ENCODE results near the gene PRKCE.
A peak's percentile ranks its signal among the peaks of the same experiment; 100 is the strongest.
"Not testable (repeated sequence)": the region's sequence is repeated elsewhere in the genome, so short reads cannot be mapped to it uniquely, and the experiment has no call there.

PRKCE gene

DNA sequence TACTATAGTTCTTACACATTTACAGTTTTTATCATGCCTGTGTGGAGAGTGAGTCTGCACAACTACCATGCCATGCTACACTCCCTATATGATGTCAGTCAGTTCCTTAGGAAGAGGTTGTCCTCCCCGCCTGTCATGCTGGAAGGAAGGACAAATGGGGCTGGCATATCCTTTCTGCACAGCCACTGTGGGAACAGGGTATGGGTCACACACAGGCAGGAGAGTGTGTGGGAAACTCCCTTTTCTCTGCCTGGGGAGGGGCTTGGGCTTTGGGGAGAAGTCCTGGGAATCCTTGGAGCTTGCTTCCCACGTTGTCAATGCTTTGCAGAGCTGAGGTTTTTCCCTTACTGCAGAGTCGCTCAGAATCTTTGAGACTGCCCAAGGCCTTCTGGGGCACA, 232.1 kb downstream of the PRKCE start:
- Mint-ChIP-seq H3K36me3 (peaks cover 3% of the 10 kb centered on the region), H3K4me1 (ENCODE audit: low read depth) (peaks cover 2% of the 10 kb centered on the region), H3K27me3 (no peaks in the 10 kb centered on the region), H3K4me3 (no peak overlapping the region), H3K27ac (no peak overlapping the region), H3K9me3 (ENCODE audit: low read depth) (no peaks in the 10 kb centered on the region)

DNA sequence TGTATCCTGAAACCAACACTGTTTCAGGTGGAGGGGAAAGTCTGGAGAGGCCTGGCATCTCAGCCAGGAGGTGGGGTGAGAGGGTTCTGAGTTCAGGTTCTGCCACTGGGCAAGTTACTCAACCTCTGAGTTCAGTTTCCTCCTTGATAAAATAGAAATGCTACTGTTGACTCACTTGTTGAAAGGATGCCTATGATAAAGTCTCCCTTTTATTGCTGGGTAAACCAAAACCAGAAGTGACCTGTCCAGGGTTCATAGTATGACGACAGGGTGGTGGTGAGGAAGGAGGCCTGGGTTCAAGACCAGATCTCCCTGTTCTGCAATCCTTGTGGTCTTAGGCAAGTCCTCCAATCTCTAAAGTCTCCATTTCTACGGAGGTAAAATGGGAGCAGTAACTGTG, 232.7 kb downstream of the PRKCE start:
- Mint-ChIP-seq H3K36me3 (peaks cover 2% of the 10 kb centered on the region), H3K4me1 (ENCODE audit: low read depth) (peaks cover 7% of the 10 kb centered on the region), H3K27me3 (no peaks in the 10 kb centered on the region), H3K27ac (no peak overlapping the region), H3K4me3 (no peak overlapping the region), H3K9me3 (ENCODE audit: low read depth) (no peaks in the 10 kb centered on the region)

DNA sequence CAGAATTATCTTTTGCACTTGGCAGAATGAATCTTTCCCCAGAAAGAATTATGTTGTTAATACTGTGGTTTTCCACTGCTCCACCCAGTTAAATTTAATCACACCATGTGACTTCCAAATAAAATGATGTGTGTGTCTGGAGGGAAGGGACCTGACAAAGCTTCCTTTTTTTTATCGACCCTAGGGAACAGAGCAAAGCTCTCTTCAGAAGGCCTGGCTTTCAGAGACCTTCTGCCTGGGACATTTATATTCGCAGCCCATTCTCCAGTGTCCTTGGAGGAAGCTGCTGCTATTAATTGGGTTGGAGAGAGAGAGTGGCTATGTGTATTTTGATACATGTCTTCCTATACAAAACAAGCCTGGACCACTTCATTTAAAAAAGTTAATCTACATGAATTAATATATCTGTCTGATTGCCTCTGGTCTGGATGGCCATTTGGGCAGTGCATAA, 233.7 kb downstream of the PRKCE start:
- Mint-ChIP-seq H3K27ac (no peak overlapping the region), H3K9me3 (ENCODE audit: low read depth) (no peaks in the 10 kb centered on the region), H3K4me3 (no peak overlapping the region), H3K4me1 (ENCODE audit: low read depth) (peaks cover 16% of the 10 kb centered on the region), H3K36me3 (no peaks in the 10 kb centered on the region), H3K27me3 (no peaks in the 10 kb centered on the region)

DNA sequence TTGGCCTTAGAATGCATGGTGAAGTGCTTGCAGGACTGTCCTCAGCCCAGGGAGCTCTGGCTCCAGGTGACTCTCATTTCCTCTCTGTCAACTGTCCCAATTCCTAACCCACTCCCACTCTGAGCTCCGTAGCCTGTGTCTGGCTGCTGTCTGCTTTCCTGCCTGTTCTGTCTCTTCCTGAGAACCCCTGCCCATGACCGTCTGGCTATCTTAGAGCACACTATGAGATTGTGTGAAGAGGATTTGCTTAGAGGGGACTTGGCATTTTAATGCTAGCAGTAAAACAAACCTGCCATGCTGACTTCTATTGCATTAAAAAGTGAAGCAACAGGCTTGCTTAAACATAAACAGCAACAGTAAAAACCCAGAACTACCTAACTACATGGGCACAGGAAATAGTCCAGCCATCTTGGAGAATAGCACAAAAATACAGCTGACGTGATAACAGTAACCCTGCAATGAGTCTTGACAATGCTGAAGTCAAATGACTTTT, 234.7 kb downstream of the PRKCE start:
- Mint-ChIP-seq H3K27me3 (no peaks in the 10 kb centered on the region), H3K4me3 (no peak overlapping the region), H3K36me3 (no peaks in the 10 kb centered on the region), H3K4me1 (ENCODE audit: low read depth) (peaks cover 26% of the 10 kb centered on the region), H3K9me3 (ENCODE audit: low read depth) (no peaks in the 10 kb centered on the region), H3K27ac (no peak overlapping the region)

DNA sequence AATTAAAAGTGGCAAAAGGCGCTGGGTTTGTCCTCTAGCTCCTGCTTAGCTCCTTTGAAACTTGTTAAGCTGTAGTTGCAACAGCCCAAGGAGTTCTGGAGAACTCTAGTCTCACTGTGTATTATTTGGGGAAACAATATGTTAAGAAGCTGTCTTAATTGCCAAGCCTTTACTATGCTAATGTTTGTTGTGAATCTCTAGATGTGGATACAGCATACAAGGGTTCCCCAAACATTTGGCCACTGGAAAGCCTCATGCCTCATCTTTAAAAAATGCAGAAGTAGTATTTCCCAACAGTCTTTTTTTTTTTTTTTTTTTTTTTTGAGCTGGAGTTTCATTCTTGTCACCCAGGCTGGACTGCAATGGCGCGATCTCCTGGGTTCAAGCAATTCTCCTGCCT, 236.7 kb downstream of the PRKCE start:
- Mint-ChIP-seq H3K4me3 (no peak overlapping the region), H3K4me1 (ENCODE audit: low read depth) (peaks cover 44% of the 10 kb centered on the region), H3K36me3 (no peaks in the 10 kb centered on the region), H3K27me3 (no peaks in the 10 kb centered on the region), H3K27ac (no peak overlapping the region), H3K9me3 (ENCODE audit: low read depth) (no peaks in the 10 kb centered on the region)

DNA sequence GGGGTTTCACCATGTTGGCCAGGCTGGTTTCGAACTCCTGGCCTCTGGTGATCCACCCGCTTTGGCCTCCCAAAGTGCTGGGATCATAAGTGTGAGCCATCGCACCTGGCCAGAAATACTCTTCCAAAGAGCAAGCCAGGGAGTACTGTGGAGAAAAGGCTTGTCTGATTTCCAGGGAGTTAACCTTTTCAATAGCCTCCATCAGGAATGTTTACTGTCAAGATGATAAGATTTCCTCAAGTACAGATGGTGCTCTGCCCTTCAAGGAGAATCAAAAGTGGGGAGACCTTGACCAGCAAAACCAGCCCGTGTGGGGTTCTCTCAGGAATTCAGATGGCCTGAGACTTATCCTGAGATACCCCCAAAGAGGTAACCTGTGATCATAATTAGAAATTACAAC, 237.2 kb downstream of the PRKCE start:
- no peak overlapping the region for H3K27ac Mint-ChIP-seq
- peaks cover 44% of the 10 kb centered on the region for H3K4me1 Mint-ChIP-seq (ENCODE audit: low read depth)
- H3K27me3 Mint-ChIP-seq = no peaks in the 10 kb centered on the region

DNA sequence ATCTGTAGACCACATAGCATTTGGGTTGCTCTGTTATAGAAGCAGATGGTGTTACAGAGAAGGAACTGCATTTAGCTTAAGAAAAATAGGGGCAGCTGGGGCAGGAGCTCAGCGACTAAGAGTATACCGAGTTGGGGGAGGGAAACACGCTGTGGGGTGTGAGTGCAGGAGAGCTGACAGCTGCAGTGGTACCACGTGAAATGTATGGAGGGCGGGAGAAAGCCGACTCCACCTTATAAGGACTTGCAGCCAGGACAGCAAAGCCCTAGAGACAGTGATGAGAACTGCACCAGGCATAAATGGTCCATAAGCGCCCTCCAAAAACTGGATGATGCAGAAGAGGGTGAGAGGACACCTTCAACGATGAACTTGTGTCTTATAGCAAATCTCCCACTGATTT, 237.6 kb downstream of the PRKCE start:
- Mint-ChIP-seq H3K4me1 (ENCODE audit: low read depth) (peaks cover 44% of the 10 kb centered on the region), H3K9me3 (ENCODE audit: low read depth) (no peaks in the 10 kb centered on the region), H3K36me3 (no peaks in the 10 kb centered on the region), H3K27me3 (no peaks in the 10 kb centered on the region), H3K4me3 (no peak overlapping the region), H3K27ac (no peak overlapping the region)

More for the DNA sequence above, 237.2 kb downstream of the PRKCE start:
- H3K4me3 Mint-ChIP-seq = no peak overlapping the region
- H3K36me3 Mint-ChIP-seq = no peaks in the 10 kb centered on the region
- no peaks in the 10 kb centered on the region for H3K9me3 Mint-ChIP-seq (ENCODE audit: low read depth)

DNA sequence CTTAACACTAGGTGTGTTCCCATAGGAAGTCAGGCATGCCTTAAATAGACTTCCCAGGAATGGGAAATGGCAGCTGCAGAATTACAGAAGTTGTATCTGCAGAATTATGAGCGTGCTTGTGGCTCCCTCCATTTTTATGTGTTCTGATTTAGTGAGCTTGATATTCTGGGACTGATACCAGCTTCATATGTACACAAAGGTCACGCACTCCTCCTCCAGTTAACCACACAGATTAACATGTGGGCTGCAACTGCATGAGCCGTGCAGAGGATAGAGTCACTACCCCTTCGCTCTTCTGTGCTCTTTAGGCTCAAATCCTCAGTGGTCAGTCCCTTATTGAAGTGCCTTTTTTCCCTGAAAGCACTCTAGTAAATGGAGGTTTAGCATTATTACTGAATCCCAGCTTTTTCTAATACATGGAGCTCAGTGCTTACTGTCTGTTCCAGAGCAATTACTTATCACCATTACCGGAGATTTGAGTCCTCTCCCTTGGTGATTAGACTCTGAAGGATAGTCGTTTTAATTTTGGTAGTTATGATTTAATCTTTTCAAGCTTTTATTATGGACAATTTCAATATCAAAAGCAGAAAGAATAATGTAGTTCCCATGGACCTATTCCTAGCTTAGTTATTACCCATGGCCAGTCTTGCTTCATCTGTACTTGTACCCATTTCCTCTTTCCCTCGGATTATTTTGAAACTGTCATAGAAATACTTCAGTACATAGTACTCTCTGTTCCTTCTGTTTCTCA, 238.3 kb downstream of the PRKCE start:
- Mint-ChIP-seq H3K27me3 (no peaks in the 10 kb centered on the region), H3K4me3 (peak overlapping the region; percentile 9)

DNA sequence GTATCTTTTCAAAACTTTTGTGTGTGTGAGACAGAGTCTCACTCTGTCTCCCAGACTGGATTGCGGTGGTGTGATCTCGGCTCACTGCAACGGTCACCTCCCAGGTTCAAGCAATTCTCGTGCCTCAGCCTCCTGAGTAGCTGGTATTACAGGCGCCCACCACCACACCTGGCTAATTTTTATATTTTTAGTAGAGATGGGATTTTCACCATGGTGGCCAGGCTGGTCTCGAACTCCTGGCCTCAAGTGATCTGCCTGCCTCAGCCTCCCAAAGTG, 238.8 kb downstream of the PRKCE start:
- not testable (repeated sequence) for H3K9me3 Mint-ChIP-seq (ENCODE audit: low read depth); H3K36me3 Mint-ChIP-seq; H3K27ac Mint-ChIP-seq; H3K27me3 Mint-ChIP-seq; H3K4me3 Mint-ChIP-seq
- peaks cover 44% of the 10 kb centered on the region for H3K4me1 Mint-ChIP-seq (ENCODE audit: low read depth)

More for the DNA sequence above, 238.3 kb downstream of the PRKCE start:
- peaks cover 44% of the 10 kb centered on the region for H3K4me1 Mint-ChIP-seq (ENCODE audit: low read depth)
- no peak overlapping the region for H3K27ac Mint-ChIP-seq
- no peaks in the 10 kb centered on the region for H3K9me3 Mint-ChIP-seq (ENCODE audit: low read depth)
- H3K36me3 Mint-ChIP-seq = no peaks in the 10 kb centered on the region

DNA sequence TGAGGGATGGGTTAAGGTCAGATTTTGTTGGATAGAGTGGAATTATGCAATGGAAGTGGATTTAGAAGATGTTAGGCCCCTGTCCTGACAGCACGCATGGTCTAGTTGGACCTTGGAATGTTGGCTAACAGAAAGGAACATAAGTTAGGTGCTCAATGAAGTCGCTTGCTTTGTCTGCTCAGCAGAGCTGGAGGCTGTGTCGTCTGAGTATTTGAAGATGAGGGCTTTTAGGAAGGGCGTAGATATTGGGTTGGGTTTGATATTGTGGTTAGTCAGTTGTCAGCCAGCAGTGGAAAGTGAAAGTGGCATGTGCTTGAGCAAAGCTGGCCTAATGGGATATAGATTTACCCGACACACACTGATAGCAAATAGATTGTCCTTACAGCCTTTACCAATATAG, 239.3 kb downstream of the PRKCE start:
- peaks cover 44% of the 10 kb centered on the region for H3K4me1 Mint-ChIP-seq (ENCODE audit: low read depth)
- H3K27me3 Mint-ChIP-seq = no peaks in the 10 kb centered on the region
- H3K36me3 Mint-ChIP-seq = no peaks in the 10 kb centered on the region
- H3K27ac Mint-ChIP-seq = peak overlapping the region; percentile 61
- peak overlapping the region; percentile 28 for H3K4me3 Mint-ChIP-seq
- no peaks in the 10 kb centered on the region for H3K9me3 Mint-ChIP-seq (ENCODE audit: low read depth)

DNA sequence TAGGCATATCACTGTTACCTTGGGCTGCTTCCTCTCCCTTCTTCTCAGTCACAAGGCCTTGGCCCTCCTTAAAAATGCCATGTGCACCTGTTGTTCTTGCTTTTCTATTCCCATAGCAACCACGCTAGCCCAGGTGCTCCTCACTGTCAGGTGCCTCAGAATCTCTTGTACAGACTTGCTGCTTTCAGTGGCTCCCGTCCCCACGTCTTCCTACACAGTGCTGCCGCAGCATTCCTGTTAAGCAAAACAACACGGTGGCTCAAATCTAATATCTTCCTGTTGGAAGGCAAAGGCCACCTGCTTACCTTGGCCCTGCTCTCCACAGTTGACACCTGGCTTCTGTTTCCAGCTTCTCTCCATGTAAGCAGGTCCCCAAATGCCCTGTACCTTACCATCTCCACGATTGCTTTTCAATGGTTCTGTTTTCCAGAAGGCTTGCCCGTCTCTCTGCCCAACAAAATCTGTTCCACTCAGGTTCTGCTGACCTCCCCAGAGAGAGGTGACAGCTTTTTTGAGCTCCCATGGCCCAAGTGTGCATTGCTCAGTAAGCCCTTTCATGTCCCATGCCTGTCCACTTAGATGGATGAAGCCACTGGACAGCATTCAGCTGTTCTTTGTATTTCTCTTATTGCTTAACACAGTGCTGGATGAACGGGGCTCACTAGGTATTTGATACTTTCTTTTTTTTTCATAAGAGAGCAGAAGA, 240.4 kb downstream of the PRKCE start:
- no peaks in the 10 kb centered on the region for H3K9me3 Mint-ChIP-seq (ENCODE audit: low read depth)
- no peaks in the 10 kb centered on the region for H3K27me3 Mint-ChIP-seq
- H3K4me1 Mint-ChIP-seq (ENCODE audit: low read depth) = peaks cover 44% of the 10 kb centered on the region
- H3K4me3 Mint-ChIP-seq = peak overlapping the region; percentile 11
- H3K27ac Mint-ChIP-seq = no peak overlapping the region
- H3K36me3 Mint-ChIP-seq = no peaks in the 10 kb centered on the region

DNA sequence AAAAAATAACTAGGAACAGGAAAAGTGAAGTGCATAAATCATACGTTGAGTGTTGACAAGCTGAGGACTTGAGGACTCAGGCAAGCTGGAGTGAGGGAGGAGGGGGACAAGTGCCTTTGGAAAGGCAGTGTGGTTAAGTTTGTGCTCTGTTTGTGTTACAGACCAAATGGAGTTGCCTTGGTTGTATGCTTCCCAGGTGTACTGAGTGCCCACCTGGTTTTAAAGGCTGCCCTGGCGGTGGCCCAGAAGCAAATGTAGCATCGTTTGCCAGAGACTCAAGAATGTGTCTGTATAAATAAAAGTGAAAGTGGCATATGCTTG, 240.9 kb downstream of the PRKCE start:
- H3K9me3 Mint-ChIP-seq (ENCODE audit: low read depth) = no peaks in the 10 kb centered on the region
- H3K27me3 Mint-ChIP-seq = no peaks in the 10 kb centered on the region
- H3K27ac Mint-ChIP-seq = no peak overlapping the region
- no peaks in the 10 kb centered on the region for H3K36me3 Mint-ChIP-seq
- H3K4me1 Mint-ChIP-seq (ENCODE audit: low read depth) = peaks cover 44% of the 10 kb centered on the region
- H3K4me3 Mint-ChIP-seq = no peak overlapping the region

DNA sequence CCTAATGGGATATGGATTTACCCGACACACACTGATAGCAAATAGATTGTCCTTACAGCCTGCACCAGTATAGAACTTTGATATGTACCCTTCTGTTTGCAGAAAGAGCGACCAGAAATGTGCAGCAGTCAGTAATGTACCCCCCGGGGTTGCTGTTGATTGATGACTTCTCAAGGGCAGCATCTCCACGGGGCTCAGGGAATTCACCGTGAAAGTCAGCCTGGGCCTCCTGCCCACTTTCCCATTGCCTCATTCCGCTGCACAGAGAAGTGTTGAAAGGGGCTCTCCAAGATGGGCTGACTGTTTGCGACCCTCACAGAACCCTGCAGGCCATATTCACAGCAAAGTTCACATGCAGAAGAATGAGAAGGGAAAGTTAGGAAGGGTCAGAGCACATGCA, 241.3 kb downstream of the PRKCE start:
- H3K4me1 Mint-ChIP-seq (ENCODE audit: low read depth) = peaks cover 44% of the 10 kb centered on the region
- H3K36me3 Mint-ChIP-seq = no peaks in the 10 kb centered on the region
- H3K9me3 Mint-ChIP-seq (ENCODE audit: low read depth) = no peaks in the 10 kb centered on the region
- H3K4me3 Mint-ChIP-seq = no peak overlapping the region
- no peak overlapping the region for H3K27ac Mint-ChIP-seq
- no peaks in the 10 kb centered on the region for H3K27me3 Mint-ChIP-seq

DNA sequence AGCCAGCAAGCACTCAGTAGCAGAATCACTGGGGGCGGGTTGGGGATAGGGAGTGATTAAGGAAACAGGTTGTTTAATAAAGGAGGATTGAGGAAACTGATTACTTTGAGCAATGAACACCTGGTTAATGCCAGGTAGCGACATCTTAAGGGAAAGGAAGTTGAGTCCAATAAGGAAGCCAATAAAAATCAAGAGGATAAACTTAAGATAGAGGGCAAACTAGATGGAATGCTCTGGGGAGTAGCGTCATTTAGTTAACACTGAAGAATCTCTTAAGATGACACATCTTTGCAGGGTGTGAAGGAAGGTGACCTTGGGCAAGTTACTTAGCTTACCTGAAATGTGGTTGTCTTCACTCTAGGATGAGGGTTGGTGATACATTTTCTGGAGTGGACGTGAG, 242.7 kb downstream of the PRKCE start:
- H3K27ac Mint-ChIP-seq = no peak overlapping the region
- H3K4me3 Mint-ChIP-seq = no peak overlapping the region
- H3K4me1 Mint-ChIP-seq (ENCODE audit: low read depth) = peaks cover 36% of the 10 kb centered on the region
- H3K36me3 Mint-ChIP-seq = no peaks in the 10 kb centered on the region
- H3K27me3 Mint-ChIP-seq = no peaks in the 10 kb centered on the region
- H3K9me3 Mint-ChIP-seq (ENCODE audit: low read depth) = no peaks in the 10 kb centered on the region

DNA sequence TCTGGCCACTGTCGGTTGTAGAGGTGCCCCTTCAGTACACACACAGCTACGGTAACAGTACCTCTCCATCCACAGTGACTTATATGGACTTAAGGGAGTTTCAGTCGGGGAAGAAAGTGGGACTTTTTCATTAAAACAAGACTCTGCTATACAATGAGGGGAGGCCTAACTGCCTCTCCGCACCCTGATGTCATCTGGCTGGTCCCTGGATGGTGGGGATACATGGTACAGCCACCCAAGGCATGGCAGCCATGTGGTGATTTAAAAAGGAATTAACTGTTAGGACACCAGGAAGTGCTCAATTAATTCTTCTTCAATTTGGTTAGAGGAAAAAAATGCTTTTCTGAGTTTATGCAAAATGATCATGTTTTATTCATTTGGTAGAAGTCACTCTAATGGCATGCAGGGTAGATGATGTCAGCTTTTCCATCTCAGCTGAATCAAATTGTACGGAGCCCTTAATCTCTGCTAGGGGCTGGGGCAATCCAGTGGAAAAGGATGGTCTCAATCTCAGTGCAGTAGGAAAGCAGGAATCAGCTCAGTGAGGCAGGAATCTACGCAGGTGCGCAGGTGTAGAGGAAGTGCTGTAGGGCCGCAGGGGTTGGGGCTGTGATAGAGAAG, 243.9 kb downstream of the PRKCE start:
- Mint-ChIP-seq H3K4me3 (no peak overlapping the region), H3K9me3 (ENCODE audit: low read depth) (no peaks in the 10 kb centered on the region), H3K36me3 (no peaks in the 10 kb centered on the region), H3K27me3 (no peaks in the 10 kb centered on the region), H3K27ac (no peak overlapping the region), H3K4me1 (ENCODE audit: low read depth) (peaks cover 27% of the 10 kb centered on the region)

All from activated naive CD8-positive, alpha-beta T cell (primary cell).